Astrocyte (in vitro differentiated cells and primary cell): Measurements from ENCODE around the gene FCN3. TPM values are rescaled to one million over a fixed set of nuclear protein-coding genes. Genes with fewer than 3 reads are reported as not detected.
A peak's percentile ranks its signal among the peaks of the same experiment; 100 is the strongest.

Source experiments
- DNase-seq: peaks from one replicate; pipeline ENCODE4 v3.0.0-alpha.2; 2010; ENCODE audit warnings: low read depth
- FAIRE-seq: peaks from 2 replicates; lab custom pipeline; 2011; peaks lifted over from hg19 to GRCh38; lab: Jason Lieb, UNC
- H2AFZ ChIP-seq: 2 replicates; pipeline ENCODE4 v1.6.0; 2012; ENCODE audit warnings: low read depth, low read length, inconsistent platforms
- H3K27ac ChIP-seq: 2 replicates; pipeline ENCODE4 v1.5.1; 2011; ENCODE audit warnings: low read depth, low read length, inconsistent platforms
- H3K27me3 ChIP-seq: 2 replicates; pipeline ENCODE4 v1.6.0; 2011; ENCODE audit warnings: low read length, inconsistent platforms; ENCODE audit not compliant: insufficient read depth
- H3K36me3 ChIP-seq: 2 replicates; pipeline ENCODE4 v1.5.1; 2011; ENCODE audit warnings: low read length, inconsistent platforms; ENCODE audit not compliant: insufficient read depth
- H3K4me1 ChIP-seq: 2 replicates; pipeline ENCODE4 v1.5.1; 2011; ENCODE audit warnings: low read length, inconsistent platforms; ENCODE audit not compliant: insufficient read depth
- H3K4me2 ChIP-seq: 2 replicates; pipeline ENCODE4 v1.6.0; 2012; ENCODE audit warnings: low read length, inconsistent platforms
- H3K4me3 ChIP-seq: 2 replicates; pipeline ENCODE4 v1.5.1; 2011; ENCODE audit warnings: low read depth, mild to moderate bottlenecking, low read length, inconsistent platforms; ENCODE audit not compliant: insufficient read depth
- H3K79me2 ChIP-seq: 2 replicates; pipeline ENCODE4 v1.6.0; 2012; ENCODE audit warnings: mild to moderate bottlenecking, low read length, inconsistent platforms; ENCODE audit not compliant: insufficient read depth
- H3K9ac ChIP-seq: 2 replicates; pipeline ENCODE4 v1.6.0; 2012; ENCODE audit warnings: mild to moderate bottlenecking, low read length, inconsistent platforms
- H3K9me3 ChIP-seq: 2 replicates; pipeline ENCODE4 v1.5.1; 2012; ENCODE audit warnings: low read depth, mild to moderate bottlenecking, low read length, inconsistent platforms; ENCODE audit not compliant: insufficient read depth
- H4K20me1 ChIP-seq: 2 replicates; pipeline ENCODE4 v1.6.0; 2012; ENCODE audit warnings: low read length, inconsistent platforms; ENCODE audit not compliant: insufficient read depth
- H3K27ac Mint-ChIP-seq: one replicate; pipeline ENCODE4 v1.8.0; 2021; ENCODE audit warnings: mild to moderate bottlenecking, mixed read lengths; ENCODE audit not compliant: unreplicated experiment
- H3K27me3 Mint-ChIP-seq: one replicate; pipeline ENCODE4 v1.8.0; 2021; ENCODE audit warnings: low read depth, mixed read lengths; ENCODE audit not compliant: unreplicated experiment
- H3K36me3 Mint-ChIP-seq: one replicate; pipeline ENCODE4 v1.8.0; 2021; ENCODE audit warnings: low read depth, mixed read lengths; ENCODE audit not compliant: unreplicated experiment
- H3K4me1 Mint-ChIP-seq: one replicate; pipeline ENCODE4 v1.8.0; 2021; ENCODE audit warnings: low read depth, mixed read lengths; ENCODE audit not compliant: unreplicated experiment
- H3K4me3 Mint-ChIP-seq: one replicate; pipeline ENCODE4 v1.8.0; 2021; ENCODE audit warnings: mild to moderate bottlenecking, moderate library complexity, mixed read lengths; ENCODE audit not compliant: unreplicated experiment
- H3K9me3 Mint-ChIP-seq: one replicate; pipeline ENCODE4 v1.8.0; 2021; ENCODE audit warnings: mild to moderate bottlenecking, mixed read lengths; ENCODE audit not compliant: unreplicated experiment
- EZH2 ChIP-seq: IDR thresholded peaks from 2 replicates; pipeline ENCODE4 v1.6.1; 2012; ENCODE audit warnings: mild to moderate bottlenecking, low read length, inconsistent platforms; ENCODE audit not compliant: insufficient read depth
- total RNA-seq: library from RNA; stranded (reverse); gene quantifications from 2 replicates; pipeline ENCODE4 v1.2.1, GENCODE V29; 2021
- TF ChIP-seq, protein P1 (sequence below): IDR thresholded peaks from 2 replicates; pipeline ENCODE4 v1.5.1; 2011; ENCODE audit warnings: low read depth, mild to moderate bottlenecking, inconsistent platforms, low read length, moderate library complexity; ENCODE audit not compliant: insufficient read depth

Gene FCN3
- total RNA-seq, 1 donor from 2014 or later: not detected

DNA sequence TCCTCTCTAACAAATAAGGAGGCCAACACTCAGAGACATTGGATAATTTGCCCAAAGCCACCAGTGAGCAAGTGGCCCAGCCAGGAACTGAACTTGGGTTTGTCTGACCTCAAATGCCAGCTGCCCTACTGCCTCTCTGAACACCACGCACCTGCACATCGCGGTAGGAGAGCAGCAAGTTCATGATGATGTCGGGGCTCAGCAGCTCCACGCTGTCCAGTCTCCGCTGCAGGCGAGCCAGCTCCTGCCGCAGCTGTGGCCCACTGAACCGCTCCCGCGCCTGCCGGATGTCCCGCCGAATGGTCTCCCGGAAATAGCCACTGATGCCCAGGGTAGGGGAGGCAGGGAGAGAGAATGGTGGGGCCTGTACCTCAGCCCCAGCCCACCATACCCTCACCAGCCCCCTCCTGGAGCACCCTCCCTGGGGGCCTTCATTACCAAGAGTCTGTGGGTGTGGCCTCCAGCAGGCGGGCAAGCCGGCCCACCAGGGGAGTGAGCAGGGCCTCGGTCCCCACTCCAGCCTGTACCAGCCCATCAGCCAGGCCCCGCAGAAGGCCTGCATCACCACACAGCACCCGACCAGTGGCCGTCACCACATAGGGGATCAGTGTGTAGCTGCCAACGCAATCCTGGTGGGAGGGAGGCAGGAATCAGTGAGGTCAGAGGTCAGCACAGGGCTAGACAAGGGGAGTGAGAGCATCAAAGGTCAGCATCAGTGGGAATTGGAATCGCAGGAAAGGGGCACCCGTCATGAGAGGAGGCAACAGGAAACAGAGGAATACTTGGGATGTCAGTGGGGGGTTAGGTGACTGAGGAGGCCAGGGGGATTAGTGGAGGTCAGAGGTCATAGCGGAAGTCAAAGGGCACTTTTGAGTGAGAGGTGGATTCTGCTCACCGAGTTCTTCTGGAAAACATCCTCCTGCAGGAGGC is 10.6 kb downstream of the FCN3 start:
- no peak for FAIRE-seq
- H3K9me3 Mint-ChIP-seq: no peaks in the 10 kb centered on the region
- H3K36me3 ChIP-seq: no peaks in the 10 kb centered on the region
- H3K4me1 Mint-ChIP-seq: peaks cover 2% of the 10 kb centered on the region
- peaks cover 21% of the 10 kb centered on the region for H3K36me3 Mint-ChIP-seq
- no peak overlapping the region for H3K27ac ChIP-seq
- no peak overlapping the region for H3K9ac ChIP-seq
- H3K4me3 ChIP-seq: no peak overlapping the region
- no peak overlapping the region for H2AFZ ChIP-seq
- TF ChIP-seq, protein P1, sequence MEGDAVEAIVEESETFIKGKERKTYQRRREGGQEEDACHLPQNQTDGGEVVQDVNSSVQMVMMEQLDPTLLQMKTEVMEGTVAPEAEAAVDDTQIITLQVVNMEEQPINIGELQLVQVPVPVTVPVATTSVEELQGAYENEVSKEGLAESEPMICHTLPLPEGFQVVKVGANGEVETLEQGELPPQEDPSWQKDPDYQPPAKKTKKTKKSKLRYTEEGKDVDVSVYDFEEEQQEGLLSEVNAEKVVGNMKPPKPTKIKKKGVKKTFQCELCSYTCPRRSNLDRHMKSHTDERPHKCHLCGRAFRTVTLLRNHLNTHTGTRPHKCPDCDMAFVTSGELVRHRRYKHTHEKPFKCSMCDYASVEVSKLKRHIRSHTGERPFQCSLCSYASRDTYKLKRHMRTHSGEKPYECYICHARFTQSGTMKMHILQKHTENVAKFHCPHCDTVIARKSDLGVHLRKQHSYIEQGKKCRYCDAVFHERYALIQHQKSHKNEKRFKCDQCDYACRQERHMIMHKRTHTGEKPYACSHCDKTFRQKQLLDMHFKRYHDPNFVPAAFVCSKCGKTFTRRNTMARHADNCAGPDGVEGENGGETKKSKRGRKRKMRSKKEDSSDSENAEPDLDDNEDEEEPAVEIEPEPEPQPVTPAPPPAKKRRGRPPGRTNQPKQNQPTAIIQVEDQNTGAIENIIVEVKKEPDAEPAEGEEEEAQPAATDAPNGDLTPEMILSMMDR: no peak
- no peak for TF ChIP-seq EZH2
- H3K27me3 Mint-ChIP-seq: peaks cover 19% of the 10 kb centered on the region
- H3K9me3 ChIP-seq: no peaks in the 10 kb centered on the region
- H3K4me2 ChIP-seq: no peak overlapping the region
- H4K20me1 ChIP-seq: no peaks in the 10 kb centered on the region
- peak overlapping the region; percentile 62 for H3K4me3 Mint-ChIP-seq
- H3K4me1 ChIP-seq: peaks cover 15% of the 10 kb centered on the region
- H3K27ac Mint-ChIP-seq: peak overlapping the region; percentile 41
- H3K79me2 ChIP-seq: no peaks in the 10 kb centered on the region
- H3K27me3 ChIP-seq: no peaks in the 10 kb centered on the region
- DNase-seq: no peak

DNA sequence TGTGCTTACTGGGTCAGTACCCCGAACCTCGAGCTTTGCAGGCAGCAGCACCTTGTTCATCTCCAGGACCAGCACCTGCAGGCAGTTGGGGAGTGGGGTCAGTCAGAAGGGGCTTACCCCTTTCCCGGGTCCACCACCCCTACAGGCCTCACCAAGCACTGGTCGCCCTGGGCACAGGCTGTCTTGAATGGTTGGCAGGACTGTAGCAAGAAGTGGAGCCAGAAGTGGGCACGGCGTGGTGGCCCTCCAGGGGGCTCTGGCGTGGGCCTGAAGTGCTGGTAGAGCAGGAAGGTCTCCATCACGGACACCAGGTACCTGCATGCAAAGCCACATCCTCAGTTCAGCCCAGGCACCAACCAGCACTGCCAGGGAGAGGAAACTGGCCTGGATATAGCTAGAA is 13.1 kb downstream of the FCN3 start:
- no peak for FAIRE-seq
- H3K27ac Mint-ChIP-seq: no peak overlapping the region
- TF ChIP-seq EZH2: no peak
- TF ChIP-seq, protein P1: no peak

DNA sequence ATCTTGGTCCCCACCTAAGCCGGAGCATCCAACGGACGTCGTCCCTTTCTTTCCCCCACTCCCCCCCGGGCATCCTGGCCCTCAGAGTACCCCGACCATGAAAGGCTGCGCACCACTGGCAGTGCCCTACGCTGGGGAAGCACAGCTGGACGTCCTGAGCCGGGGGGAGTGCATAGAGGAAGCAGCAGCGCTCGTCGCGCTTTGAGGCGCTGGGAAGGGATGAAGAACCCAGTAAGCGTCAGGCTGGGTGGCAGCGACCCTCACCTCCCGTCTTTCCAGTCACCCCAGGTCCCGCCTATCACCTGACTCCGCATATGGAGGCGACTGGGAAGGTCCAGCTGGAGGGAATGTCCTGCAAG is 13.6 kb downstream of the FCN3 start:
- DNase-seq: no peak
- no peak overlapping the region for H3K27ac ChIP-seq
- peak overlapping the region; percentile 60 for H2AFZ ChIP-seq
- peaks cover 2% of the 10 kb centered on the region for H3K4me1 Mint-ChIP-seq
- H3K27me3 ChIP-seq: no peaks in the 10 kb centered on the region
- no peaks in the 10 kb centered on the region for H3K79me2 ChIP-seq
- peak overlapping the region; percentile 45 for H3K4me3 Mint-ChIP-seq
- H3K9ac ChIP-seq: no peak overlapping the region
- H3K36me3 ChIP-seq: peaks cover 1% of the 10 kb centered on the region
- peaks cover 30% of the 10 kb centered on the region for H3K27me3 Mint-ChIP-seq
- H3K27ac Mint-ChIP-seq: no peak overlapping the region
- no peak overlapping the region for H3K4me3 ChIP-seq
- H3K9me3 Mint-ChIP-seq: no peaks in the 10 kb centered on the region
- H3K4me2 ChIP-seq: no peak overlapping the region
- peaks cover 7% of the 10 kb centered on the region for H3K4me1 ChIP-seq
- TF ChIP-seq, protein P1: no peak
- no peak for TF ChIP-seq EZH2
- H4K20me1 ChIP-seq: no peaks in the 10 kb centered on the region
- H3K9me3 ChIP-seq: no peaks in the 10 kb centered on the region
- no peak for FAIRE-seq
- H3K36me3 Mint-ChIP-seq: peaks cover 32% of the 10 kb centered on the region

More for the DNA sequence above, 13.1 kb downstream of the FCN3 start:
- Mint-ChIP-seq H3K27me3 (peaks cover 30% of the 10 kb centered on the region), H3K4me3 (no peak overlapping the region), H3K9me3 (no peaks in the 10 kb centered on the region), H3K4me1 (peaks cover 2% of the 10 kb centered on the region), H3K36me3 (peaks cover 32% of the 10 kb centered on the region)
- Histone ChIP-seq H3K27ac (no peak overlapping the region), H4K20me1 (no peaks in the 10 kb centered on the region), H3K4me2 (no peak overlapping the region), H3K36me3 (no peaks in the 10 kb centered on the region), H3K27me3 (no peaks in the 10 kb centered on the region), H3K9ac (no peak overlapping the region), H3K9me3 (no peaks in the 10 kb centered on the region), H3K79me2 (no peaks in the 10 kb centered on the region), H3K4me3 (no peak overlapping the region), H2AFZ (no peak overlapping the region), H3K4me1 (peaks cover 7% of the 10 kb centered on the region)
- no peak for DNase-seq
